Measurements from ENCODE around the gene TNFRSF4. TPM values are rescaled to one million over a fixed set of nuclear protein-coding genes. Genes with fewer than 3 reads are reported as not detected.

TNFRSF4 gene
- total RNA-seq, 2 donors from 2014 or later, result 1.2 to 2.3 TPM

- intact Hi-C loops (cut with DNase I), result no loop called here
- H3K4me3 ChIP-seq, result no peak overlapping the region
- no peak for DNase-seq
- H3K9me3 ChIP-seq, result no peaks in the 10 kb centered on the region
- H3K36me3 ChIP-seq, result peaks cover 14% of the 10 kb centered on the region
- H3K27ac ChIP-seq, result no peak overlapping the region
- H3K4me1 ChIP-seq, result no peaks in the 10 kb centered on the region
- no peak for TF ChIP-seq CTCF (IDR thresholded peaks at IDR 0.05)
- H3K9ac ChIP-seq (ENCODE audit: low read depth in 2 of 2, low read length in 2 of 2), result no peak overlapping the region
- no peaks in the 10 kb centered on the region for H3K27me3 ChIP-seq
These were observed 45.6 kb upstream of the TNFRSF4 start for GRCh38 chr1:1259540-1259939.

- no peak for DNase-seq
- peaks cover 14% of the 10 kb centered on the region for H3K36me3 ChIP-seq
- no peak for TF ChIP-seq CTCF (IDR thresholded peaks at IDR 0.05)
- H3K4me1 ChIP-seq, result no peaks in the 10 kb centered on the region
- H3K27ac ChIP-seq, result no peak overlapping the region
- H3K27me3 ChIP-seq, result no peaks in the 10 kb centered on the region
- no peak overlapping the region for H3K9ac ChIP-seq (ENCODE audit: low read depth in 2 of 2, low read length in 2 of 2)
- intact Hi-C loops (cut with DNase I), result no loop called here
- H3K4me3 ChIP-seq, result no peak overlapping the region
- H3K9me3 ChIP-seq, result no peaks in the 10 kb centered on the region
These were observed 45.2 kb upstream of the TNFRSF4 start for GRCh38 chr1:1259119-1259488.

- DNase-seq, result no peak
- Histone ChIP-seq H3K27me3 (no peaks in the 10 kb centered on the region), H3K9ac (ENCODE audit: low read depth in 2 of 2, low read length in 2 of 2) (no peak overlapping the region), H3K9me3 (no peaks in the 10 kb centered on the region), H3K36me3 (peaks cover 2% of the 10 kb centered on the region), H3K4me3 (no peak overlapping the region), H3K4me1 (no peaks in the 10 kb centered on the region), H3K27ac (no peak overlapping the region)
- TF ChIP-seq CTCF (IDR thresholded peaks at IDR 0.05), result no peak
- intact Hi-C loops (cut with DNase I), result no loop called here
These were observed 43.3 kb upstream of the TNFRSF4 start for GRCh38 chr1:1256956-1257871.

- Histone ChIP-seq H3K9me3 (no peaks in the 10 kb centered on the region), H3K36me3 (no peaks in the 10 kb centered on the region), H3K27me3 (no peaks in the 10 kb centered on the region), H3K4me3 (no peak overlapping the region), H3K9ac (ENCODE audit: low read depth in 2 of 2, low read length in 2 of 2) (no peak overlapping the region), H3K4me1 (no peaks in the 10 kb centered on the region), H3K27ac (no peak overlapping the region)
- no peak for TF ChIP-seq CTCF (IDR thresholded peaks at IDR 0.05)
- intact Hi-C loops (cut with DNase I), result no loop called here
- no peak for DNase-seq
These were observed 41.7 kb upstream of the TNFRSF4 start for GRCh38 chr1:1255611-1256010.

- Histone ChIP-seq H3K27ac (no peak overlapping the region), H3K4me3 (no peak overlapping the region), H3K27me3 (no peaks in the 10 kb centered on the region), H3K4me1 (no peaks in the 10 kb centered on the region), H3K36me3 (no peaks in the 10 kb centered on the region), H3K9ac (ENCODE audit: low read depth in 2 of 2, low read length in 2 of 2) (no peak overlapping the region), H3K9me3 (no peaks in the 10 kb centered on the region)
- intact Hi-C loops (cut with DNase I), result no loop called here
- TF ChIP-seq CTCF (IDR thresholded peaks at IDR 0.05), result no peak
- no peak for DNase-seq
These were observed 41.1 kb upstream of the TNFRSF4 start for GRCh38 chr1:1255078-1255477.

Measured in colonic mucosa (tissue), 4 donors.